ENCODE data around the gene SRL. TPM values are rescaled to one million over a fixed set of nuclear protein-coding genes. Genes with fewer than 3 reads are reported as not detected.

The SRL gene
- polyA plus RNA-seq, 1 donor from 2014 or later, result not detected

DNA sequence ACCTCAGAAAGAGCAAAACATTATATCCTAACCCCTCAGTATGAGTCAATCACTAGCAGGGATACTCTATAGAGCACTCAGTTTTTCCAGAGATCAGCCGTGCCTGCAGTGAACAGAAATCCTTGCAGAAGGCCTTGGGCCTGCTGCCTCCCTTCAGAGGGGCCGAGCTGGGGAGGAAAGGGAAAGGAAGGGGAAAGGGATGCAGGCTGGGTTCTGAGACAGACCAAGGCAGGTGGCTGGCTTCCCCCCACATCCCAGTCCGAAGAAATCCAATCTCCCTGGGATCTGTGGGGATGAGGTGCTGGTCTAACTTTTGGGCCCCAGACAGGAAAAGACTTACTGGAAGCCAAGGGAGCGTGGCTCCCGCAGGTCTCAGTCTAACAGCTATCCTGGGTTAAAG is 25.3 kb downstream of the SRL start:
- Histone ChIP-seq H3K9me3 (ENCODE audit: low read length) (no peaks in the 10 kb centered on the region), H3K27ac (ENCODE audit: low read length) (no peak overlapping the region), H3K27me3 (ENCODE audit: insufficient read depth, low read depth, low read length) (no peaks in the 10 kb centered on the region), H3K9ac (ENCODE audit: low read length) (no peak overlapping the region), H3K9me2 (ENCODE audit: insufficient read depth, low read length) (no peaks in the 10 kb centered on the region), H3K79me2 (replicated peaks; ENCODE audit: insufficient read depth, low read length) (no peaks in the 10 kb centered on the region), H4K20me1 (ENCODE audit: insufficient read depth) (no peaks in the 10 kb centered on the region), H3K4me3 (ENCODE audit: low read length) (no peak overlapping the region), H3K4me2 (ENCODE audit: low read length) (no peak overlapping the region), H2AFZ (ENCODE audit: low read depth, low read length) (no peak overlapping the region), H3F3A (ENCODE audit: insufficient read depth, low read length, poor library complexity, severe bottlenecking) (no peaks in the 10 kb centered on the region), H3K36me3 (ENCODE audit: insufficient read depth, low read length) (no peaks in the 10 kb centered on the region)
- TF ChIP-seq, protein P1, sequence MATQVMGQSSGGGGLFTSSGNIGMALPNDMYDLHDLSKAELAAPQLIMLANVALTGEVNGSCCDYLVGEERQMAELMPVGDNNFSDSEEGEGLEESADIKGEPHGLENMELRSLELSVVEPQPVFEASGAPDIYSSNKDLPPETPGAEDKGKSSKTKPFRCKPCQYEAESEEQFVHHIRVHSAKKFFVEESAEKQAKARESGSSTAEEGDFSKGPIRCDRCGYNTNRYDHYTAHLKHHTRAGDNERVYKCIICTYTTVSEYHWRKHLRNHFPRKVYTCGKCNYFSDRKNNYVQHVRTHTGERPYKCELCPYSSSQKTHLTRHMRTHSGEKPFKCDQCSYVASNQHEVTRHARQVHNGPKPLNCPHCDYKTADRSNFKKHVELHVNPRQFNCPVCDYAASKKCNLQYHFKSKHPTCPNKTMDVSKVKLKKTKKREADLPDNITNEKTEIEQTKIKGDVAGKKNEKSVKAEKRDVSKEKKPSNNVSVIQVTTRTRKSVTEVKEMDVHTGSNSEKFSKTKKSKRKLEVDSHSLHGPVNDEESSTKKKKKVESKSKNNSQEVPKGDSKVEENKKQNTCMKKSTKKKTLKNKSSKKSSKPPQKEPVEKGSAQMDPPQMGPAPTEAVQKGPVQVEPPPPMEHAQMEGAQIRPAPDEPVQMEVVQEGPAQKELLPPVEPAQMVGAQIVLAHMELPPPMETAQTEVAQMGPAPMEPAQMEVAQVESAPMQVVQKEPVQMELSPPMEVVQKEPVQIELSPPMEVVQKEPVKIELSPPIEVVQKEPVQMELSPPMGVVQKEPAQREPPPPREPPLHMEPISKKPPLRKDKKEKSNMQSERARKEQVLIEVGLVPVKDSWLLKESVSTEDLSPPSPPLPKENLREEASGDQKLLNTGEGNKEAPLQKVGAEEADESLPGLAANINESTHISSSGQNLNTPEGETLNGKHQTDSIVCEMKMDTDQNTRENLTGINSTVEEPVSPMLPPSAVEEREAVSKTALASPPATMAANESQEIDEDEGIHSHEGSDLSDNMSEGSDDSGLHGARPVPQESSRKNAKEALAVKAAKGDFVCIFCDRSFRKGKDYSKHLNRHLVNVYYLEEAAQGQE (IDR thresholded peaks at IDR 0.05; ENCODE audit: borderline replicate concordance), result no peak
- TF ChIP-seq RAD21 (conservative IDR thresholded peaks at IDR 0.05) (no peak), POLR2AphosphoS5 (IDR thresholded peaks at IDR 0.05) (no peak), EZH2 (IDR thresholded peaks at IDR 0.05; ENCODE audit: borderline replicate concordance, insufficient read depth, low read length, poor library complexity, severe bottlenecking) (no peak), TAF1 (IDR thresholded peaks at IDR 0.05; ENCODE audit: low read depth) (no peak), MXI1 (conservative IDR thresholded peaks at IDR 0.05; ENCODE audit: poor library complexity, severe bottlenecking) (no peak), SMC3 (conservative IDR thresholded peaks at IDR 0.05; ENCODE audit: poor library complexity) (no peak), EP300 (conservative IDR thresholded peaks at IDR 0.05; ENCODE audit: poor library complexity, severe bottlenecking) (no peak)
- TF ChIP-seq, protein P2, sequence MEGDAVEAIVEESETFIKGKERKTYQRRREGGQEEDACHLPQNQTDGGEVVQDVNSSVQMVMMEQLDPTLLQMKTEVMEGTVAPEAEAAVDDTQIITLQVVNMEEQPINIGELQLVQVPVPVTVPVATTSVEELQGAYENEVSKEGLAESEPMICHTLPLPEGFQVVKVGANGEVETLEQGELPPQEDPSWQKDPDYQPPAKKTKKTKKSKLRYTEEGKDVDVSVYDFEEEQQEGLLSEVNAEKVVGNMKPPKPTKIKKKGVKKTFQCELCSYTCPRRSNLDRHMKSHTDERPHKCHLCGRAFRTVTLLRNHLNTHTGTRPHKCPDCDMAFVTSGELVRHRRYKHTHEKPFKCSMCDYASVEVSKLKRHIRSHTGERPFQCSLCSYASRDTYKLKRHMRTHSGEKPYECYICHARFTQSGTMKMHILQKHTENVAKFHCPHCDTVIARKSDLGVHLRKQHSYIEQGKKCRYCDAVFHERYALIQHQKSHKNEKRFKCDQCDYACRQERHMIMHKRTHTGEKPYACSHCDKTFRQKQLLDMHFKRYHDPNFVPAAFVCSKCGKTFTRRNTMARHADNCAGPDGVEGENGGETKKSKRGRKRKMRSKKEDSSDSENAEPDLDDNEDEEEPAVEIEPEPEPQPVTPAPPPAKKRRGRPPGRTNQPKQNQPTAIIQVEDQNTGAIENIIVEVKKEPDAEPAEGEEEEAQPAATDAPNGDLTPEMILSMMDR (IDR thresholded peaks at IDR 0.05; ENCODE audit: poor library complexity, severe bottlenecking), result no peak

DNA sequence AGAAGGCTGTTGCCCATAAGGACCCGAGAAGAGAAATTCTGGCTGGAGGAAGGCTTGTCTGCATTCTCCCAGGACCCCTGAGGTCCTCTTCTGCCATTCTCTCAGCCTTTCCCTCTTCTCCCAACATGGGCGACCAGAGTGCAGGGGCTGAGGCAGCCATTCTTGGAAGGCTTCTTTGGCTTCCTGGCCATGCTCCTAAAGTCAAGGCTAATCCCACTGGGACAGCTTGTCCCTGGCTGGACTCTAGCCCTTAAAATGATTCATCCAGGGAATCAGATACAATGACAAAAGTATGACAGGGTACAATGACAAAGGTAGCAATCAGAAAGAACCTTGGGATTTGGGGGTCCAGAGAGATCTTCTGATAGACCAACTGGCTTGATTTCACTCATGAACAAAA is 26.8 kb downstream of the SRL start:
- Histone ChIP-seq H3K9ac (ENCODE audit: low read length) (no peak overlapping the region), H3K27me3 (ENCODE audit: insufficient read depth, low read depth, low read length) (no peaks in the 10 kb centered on the region), H3K27ac (ENCODE audit: low read length) (no peak overlapping the region), H3K9me3 (ENCODE audit: low read length) (no peaks in the 10 kb centered on the region), H3K9me2 (ENCODE audit: insufficient read depth, low read length) (no peaks in the 10 kb centered on the region), H3K4me3 (ENCODE audit: low read length) (no peak overlapping the region), H2AFZ (ENCODE audit: low read depth, low read length) (no peak overlapping the region), H3K79me2 (replicated peaks; ENCODE audit: insufficient read depth, low read length) (no peaks in the 10 kb centered on the region), H3K36me3 (ENCODE audit: insufficient read depth, low read length) (no peaks in the 10 kb centered on the region), H3F3A (ENCODE audit: insufficient read depth, low read length, poor library complexity, severe bottlenecking) (no peaks in the 10 kb centered on the region), H3K4me2 (ENCODE audit: low read length) (no peak overlapping the region), H4K20me1 (ENCODE audit: insufficient read depth) (no peaks in the 10 kb centered on the region)
- TF ChIP-seq, protein P1 (IDR thresholded peaks at IDR 0.05; ENCODE audit: borderline replicate concordance), result no peak
- TF ChIP-seq RAD21 (conservative IDR thresholded peaks at IDR 0.05) (no peak), MXI1 (conservative IDR thresholded peaks at IDR 0.05; ENCODE audit: poor library complexity, severe bottlenecking) (no peak)
